Activated CD4-positive, alpha-beta memory T cell treated with anti-CD3 and anti-CD28 coated beads for 36 hours (primary cell): ENCODE data around the gene C4orf54. TPM values are rescaled to one million over a fixed set of nuclear protein-coding genes. Genes with fewer than 3 reads are reported as not detected.

Experiments used
- CTCF ChIA-PET: fragments of 350-600 bp; sonication (Branson Sonifier 250); formaldehyde crosslinking; loops from one replicate; lab custom pipeline; 2021; ENCODE audit warnings: antibody characterized with exemption, inconsistent platforms; lab: Charles Lee
- POLR2A ChIA-PET: fragments of 350-600 bp; sonication (Branson Sonifier 250); formaldehyde crosslinking; loops from one replicate; lab custom pipeline; 2021; ENCODE audit warnings: antibody characterized with exemption; lab: Charles Lee
- DNase-seq: peaks from one replicate; pipeline ENCODE4 v3.0.0-alpha.2; 2020
- H3K27ac Mint-ChIP-seq: one replicate; pipeline ENCODE4 v1.8.0; 2021; ENCODE audit warnings: mixed read lengths
- H3K27me3 Mint-ChIP-seq: one replicate; pipeline ENCODE4 v1.8.0; 2021; ENCODE audit warnings: mixed read lengths
- H3K36me3 Mint-ChIP-seq: one replicate; pipeline ENCODE4 v1.8.0; 2021; ENCODE audit warnings: mixed read lengths
- H3K4me1 Mint-ChIP-seq: one replicate; pipeline ENCODE4 v1.8.0; 2021; ENCODE audit warnings: low read depth, mixed read lengths
- H3K4me3 Mint-ChIP-seq: one replicate; pipeline ENCODE4 v1.8.0; 2021; ENCODE audit warnings: mild to moderate bottlenecking, mixed read lengths
- H3K9me3 Mint-ChIP-seq: one replicate; pipeline ENCODE4 v1.8.0; 2021; ENCODE audit warnings: mixed read lengths
- intact Hi-C: fragments of 100-400 bp; cut with micrococcal nuclease; formaldehyde crosslinking; loops from one replicate; pipeline ENCODE4 v1.15.1; 2023
- total RNA-seq, 2 experiments: library from RNA; stranded (reverse); gene quantifications; one replicate each; pipeline ENCODE4 v1.2.3, GENCODE V29; 2021

The C4orf54 gene
- total RNA-seq, 2 experiments from 2014 or later = not detected

- Mint-ChIP-seq H3K27me3 (peaks cover 16% of the 10 kb centered on the region), H3K4me3 (no peak overlapping the region), H3K9me3 (no peaks in the 10 kb centered on the region), H3K4me1 (no peaks in the 10 kb centered on the region), H3K36me3 (no peaks in the 10 kb centered on the region), H3K27ac (no peak overlapping the region)
- no peak for DNase-seq
- CTCF ChIA-PET = interaction anchor here (0.6 to 0.9 kb wide), 2 partner anchors 13 to 208 kb away, joined by 3 read pairs; no protein-coding TSS in a partner anchor
- intact Hi-C loops = no loop called here
- POLR2A ChIA-PET = no interaction called here
These were observed 44.9 kb downstream of the C4orf54 start for GRCh38 chr4:99612704-99613103.

GRCh38 chr4:99612281-99612680 lies 45.3 kb downstream of the C4orf54 start:
- POLR2A ChIA-PET = no interaction called here
- Mint-ChIP-seq H3K9me3 (no peaks in the 10 kb centered on the region), H3K4me3 (no peak overlapping the region), H3K27ac (no peak overlapping the region), H3K36me3 (no peaks in the 10 kb centered on the region), H3K27me3 (peaks cover 19% of the 10 kb centered on the region), H3K4me1 (no peaks in the 10 kb centered on the region)
- CTCF ChIA-PET = interaction anchor here (0.9 kb wide), 1 partner anchor 12 kb away, joined by 3 read pairs; no protein-coding TSS in a partner anchor
- DNase-seq = no peak
- intact Hi-C loops = no loop called here

- no peak overlapping the region for H3K27ac Mint-ChIP-seq
- H3K9me3 Mint-ChIP-seq = no peaks in the 10 kb centered on the region
- POLR2A ChIA-PET = no interaction called here
- intact Hi-C loops = no loop called here
- no peak for DNase-seq
- CTCF ChIA-PET = no interaction called here
- H3K4me3 Mint-ChIP-seq = no peak overlapping the region
- no peaks in the 10 kb centered on the region for H3K4me1 Mint-ChIP-seq
- H3K36me3 Mint-ChIP-seq = no peaks in the 10 kb centered on the region
- H3K27me3 Mint-ChIP-seq = peaks cover 19% of the 10 kb centered on the region
These were observed 46.9 kb downstream of the C4orf54 start for GRCh38 chr4:99610605-99611175.

GRCh38 chr4:99608417-99608816 lies 49.2 kb downstream of the C4orf54 start:
- intact Hi-C loops = no loop called here
- Mint-ChIP-seq H3K36me3 (no peaks in the 10 kb centered on the region), H3K27me3 (peaks cover 17% of the 10 kb centered on the region), H3K4me1 (no peaks in the 10 kb centered on the region), H3K4me3 (no peak overlapping the region), H3K27ac (no peak overlapping the region), H3K9me3 (no peaks in the 10 kb centered on the region)
- POLR2A ChIA-PET = no interaction called here
- CTCF ChIA-PET = no interaction called here
- DNase-seq = no peak

Other genes starting within 250 kb of the C4orf54 start
- gene ADH7, start 222.5 kb downstream of the C4orf54 start, total RNA-seq = not detected
- gene C4orf17, start 146.8 kb downstream of the C4orf54 start, total RNA-seq = not detected
- 1 to 10 TPM; 5.6 to 8.9 TPM for gene TRMT10A, start 93.8 kb downstream of the C4orf54 start, total RNA-seq
- gene MTTP, start 83.0 kb downstream of the C4orf54 start, total RNA-seq = not detected
- gene DAPP1, start 159.0 kb upstream of the C4orf54 start, total RNA-seq = 10 to 100 TPM; 23.6 TPM
- 10 to 100 TPM; 21.8 to 26.1 TPM for gene LAMTOR3, start 236.6 kb upstream of the C4orf54 start, total RNA-seq